Karpas-422 (cell line): ENCODE measurements around the gene EML1. TPM values are rescaled to one million over a fixed set of nuclear protein-coding genes. Genes with fewer than 3 reads are reported as not detected.

Experiments used
- DNase-seq: peaks from one replicate; pipeline ENCODE4 v3.0.0-alpha.2; 2015
- H2AFZ ChIP-seq: fragments of 200-600 bp; sonication (generic); 2 replicates; pipeline ENCODE4 v1.6.1; 2014; ENCODE audit warnings: antibody characterized with exemption, low read length, mixed read lengths
- H3K27ac ChIP-seq: fragments of 200-600 bp; sonication (generic); 2 replicates; pipeline ENCODE4 v1.5.1; 2014; ENCODE audit warnings: mild to moderate bottlenecking, low read length, moderate library complexity
- H3K27me3 ChIP-seq: fragments of 200-600 bp; sonication (generic); 2 replicates; pipeline ENCODE4 v1.6.1; 2014; ENCODE audit warnings: low read length, mixed read lengths
- H3K36me3 ChIP-seq: fragments of 200-600 bp; sonication (generic); 2 replicates; pipeline ENCODE4 v1.6.1; 2014; ENCODE audit warnings: low read length, mixed read lengths; ENCODE audit not compliant: insufficient read depth
- H3K4me1 ChIP-seq: fragments of 200-600 bp; sonication (generic); 2 replicates; pipeline ENCODE4 v1.6.1; 2014; ENCODE audit warnings: mild to moderate bottlenecking, low read length, mixed read lengths
- H3K4me2 ChIP-seq: fragments of 200-600 bp; sonication (generic); 2 replicates; pipeline ENCODE4 v1.6.1; 2014; ENCODE audit warnings: low read length, low read depth, mild to moderate bottlenecking; ENCODE audit not compliant: poor library complexity, severe bottlenecking
- H3K4me3 ChIP-seq: fragments of 200-600 bp; sonication (generic); 2 replicates; pipeline ENCODE4 v1.5.1; 2014; ENCODE audit warnings: mild to moderate bottlenecking, antibody characterized with exemption, low read length, mixed read lengths
- H3K79me2 ChIP-seq: fragments of 200-600 bp; sonication (generic); 2 replicates; pipeline ENCODE4 v1.6.1; 2014; ENCODE audit warnings: mild to moderate bottlenecking, low read length, mixed read lengths
- H3K9ac ChIP-seq: fragments of 200-600 bp; sonication (generic); 2 replicates; pipeline ENCODE4 v1.6.0; 2014; ENCODE audit warnings: low read length
- H3K9me2 ChIP-seq: fragments of 200-600 bp; sonication (generic), shearing (Covaris generic); replicated peaks from 2 replicates; pipeline ENCODE4 v1.6.0; 2014; ENCODE audit warnings: mild to moderate bottlenecking, low read length, moderate library complexity; ENCODE audit not compliant: insufficient read depth
- H3K9me3 ChIP-seq: fragments of 300-700, 200-600 bp; sonication (generic); 2 replicates; pipeline ENCODE4 v1.6.1; 2014; ENCODE audit warnings: low read length, mixed read lengths
- H4K20me1 ChIP-seq: fragments of 200-600 bp; sonication (generic); 2 replicates; pipeline ENCODE4 v1.6.1; 2014; ENCODE audit warnings: mild to moderate bottlenecking, antibody characterized with exemption, low read length, low read depth; ENCODE audit not compliant: insufficient read depth
- total RNA-seq: library from RNA; depleted of rRNA; stranded (reverse); fragments of >200 nt; shearing (Covaris generic); gene quantifications from 2 replicates; pipeline ENCODE4 v1.2.3, GENCODE V29; 2014; ENCODE audit warnings: low replicate concordance; rRNA removed

EML1 gene
- not detected in 2 replicates for total RNA-seq

- no peaks in the 10 kb centered on the region for H3K79me2 ChIP-seq
- DNase-seq: peak; percentile 68
- no peaks in the 10 kb centered on the region for H3K4me1 ChIP-seq
- H2AFZ ChIP-seq: no peak within 1 kb of the TSS
- H3K9me2 ChIP-seq: no peaks in the 10 kb centered on the region
- H3K9ac ChIP-seq: no peak within 1 kb of the TSS
- H3K27me3 ChIP-seq: no peaks in the 10 kb centered on the region; the same call in 1 of the 2 replicates
- H4K20me1 ChIP-seq: no peaks in the 10 kb centered on the region
- no peak within 1 kb of the TSS for H3K27ac ChIP-seq
- no peaks in the 10 kb centered on the region for H3K9me3 ChIP-seq
- H3K4me3 ChIP-seq: no peak within 1 kb of the TSS
- H3K4me2 ChIP-seq: no peak within 1 kb of the TSS
- no peaks in the 10 kb centered on the region for H3K36me3 ChIP-seq
Measured at GRCh38 chr14:99793213-99794150, at the start of gene EML1. EML1 (plus strand) TSS chr14:99793413; CDS start chr14:99793477, 64 bp downstream.

DNA sequence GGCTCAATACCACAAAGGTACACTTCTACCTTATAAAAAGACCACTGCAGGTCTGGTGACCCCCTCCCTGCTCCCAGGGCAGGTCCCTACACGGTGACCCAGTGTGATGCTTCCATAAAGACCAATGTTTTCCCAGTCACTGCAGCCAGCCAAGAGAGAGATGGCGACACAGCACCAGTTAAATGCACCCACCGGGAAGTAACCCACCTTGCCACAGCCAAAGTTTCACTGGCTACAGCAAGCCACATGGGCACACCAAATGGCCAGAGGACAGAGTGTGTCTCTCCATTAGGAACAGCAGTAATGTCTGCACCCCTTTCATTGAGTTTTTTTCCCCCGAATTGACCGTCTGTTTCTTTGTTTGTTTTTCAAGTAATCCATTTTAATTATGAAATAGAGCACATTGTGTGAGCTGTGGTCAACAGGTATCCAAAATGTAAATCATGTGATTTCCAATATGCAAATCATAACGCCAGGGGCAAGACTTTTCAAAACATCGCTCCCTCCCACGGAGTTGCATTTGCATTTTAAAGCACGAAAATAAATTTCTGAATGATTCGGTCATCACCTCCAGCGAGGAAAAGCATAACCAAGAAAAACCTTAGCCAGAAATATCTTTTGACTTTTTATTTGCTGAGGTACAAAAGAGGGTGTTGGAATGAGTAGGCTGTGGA, 48.9 kb upstream of the EML1 start:
- Histone ChIP-seq H3K79me2 (no peaks in the 10 kb centered on the region), H3K27ac (no peak overlapping the region), H3K4me2 (no peak overlapping the region), H3K27me3 (no peaks in the 10 kb centered on the region), H2AFZ (no peak overlapping the region), H3K9me3 (no peaks in the 10 kb centered on the region), H3K36me3 (no peaks in the 10 kb centered on the region), H3K4me3 (no peak overlapping the region), H3K9me2 (no peaks in the 10 kb centered on the region), H3K4me1 (0 out of 2 replicates have a peak, but pooled peaks cover 2% of the 10 kb centered on the region), H3K9ac (no peak overlapping the region), H4K20me1 (no peaks in the 10 kb centered on the region)
- no peak for DNase-seq

DNA sequence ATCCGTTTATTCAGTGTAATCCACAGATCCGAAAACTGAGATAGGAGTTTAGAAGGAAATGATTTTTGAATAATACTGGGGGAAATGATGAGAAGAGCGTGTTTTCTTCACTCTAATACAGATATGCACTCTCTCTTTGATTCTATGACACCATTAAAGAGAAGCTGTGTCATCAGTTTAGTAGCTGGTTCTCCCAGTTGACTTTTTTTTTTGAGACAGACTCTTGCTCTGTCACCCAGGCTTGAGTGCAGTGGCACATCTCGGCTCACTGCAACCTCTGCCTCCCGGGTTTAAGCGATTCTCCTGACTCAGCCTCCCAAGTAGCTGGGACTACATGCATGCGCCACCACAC, 48.4 kb upstream of the EML1 start:
- H3K9me3 ChIP-seq: no peaks in the 10 kb centered on the region
- no peak for DNase-seq
- no peaks in the 10 kb centered on the region for H3K9me2 ChIP-seq
- no peaks in the 10 kb centered on the region for H3K36me3 ChIP-seq
- H3K4me2 ChIP-seq: no peak overlapping the region
- H3K4me3 ChIP-seq: no peak overlapping the region
- H3K27me3 ChIP-seq: no peaks in the 10 kb centered on the region
- no peak overlapping the region for H3K9ac ChIP-seq
- H3K79me2 ChIP-seq: no peaks in the 10 kb centered on the region
- no peak overlapping the region for H2AFZ ChIP-seq
- 0 out of 2 replicates have a peak, but pooled peaks cover 2% of the 10 kb centered on the region for H3K4me1 ChIP-seq
- H3K27ac ChIP-seq: no peak overlapping the region
- no peaks in the 10 kb centered on the region for H4K20me1 ChIP-seq

- Histone ChIP-seq H3K9me3 (no peaks in the 10 kb centered on the region), H3K27me3 (no peaks in the 10 kb centered on the region)
- no peak for DNase-seq
Measured at GRCh38 chr14:99745307-99745951, 47.8 kb upstream of the EML1 start.

GRCh38 chr14:99747167-99747566, 46.0 kb upstream of the EML1 start:
- H2AFZ ChIP-seq: no peak overlapping the region

More at GRCh38 chr14:99745307-99745951, 47.8 kb upstream of the EML1 start:
- H4K20me1 ChIP-seq: no peaks in the 10 kb centered on the region
- H3K36me3 ChIP-seq: no peaks in the 10 kb centered on the region
- no peak overlapping the region for H2AFZ ChIP-seq
- no peak overlapping the region for H3K4me3 ChIP-seq
- no peak overlapping the region for H3K4me2 ChIP-seq
- 0 out of 2 replicates have a peak, but pooled peaks cover 2% of the 10 kb centered on the region for H3K4me1 ChIP-seq
- no peaks in the 10 kb centered on the region for H3K79me2 ChIP-seq
- H3K9me2 ChIP-seq: no peaks in the 10 kb centered on the region
- H3K27ac ChIP-seq: no peak overlapping the region
- no peak overlapping the region for H3K9ac ChIP-seq

DNA sequence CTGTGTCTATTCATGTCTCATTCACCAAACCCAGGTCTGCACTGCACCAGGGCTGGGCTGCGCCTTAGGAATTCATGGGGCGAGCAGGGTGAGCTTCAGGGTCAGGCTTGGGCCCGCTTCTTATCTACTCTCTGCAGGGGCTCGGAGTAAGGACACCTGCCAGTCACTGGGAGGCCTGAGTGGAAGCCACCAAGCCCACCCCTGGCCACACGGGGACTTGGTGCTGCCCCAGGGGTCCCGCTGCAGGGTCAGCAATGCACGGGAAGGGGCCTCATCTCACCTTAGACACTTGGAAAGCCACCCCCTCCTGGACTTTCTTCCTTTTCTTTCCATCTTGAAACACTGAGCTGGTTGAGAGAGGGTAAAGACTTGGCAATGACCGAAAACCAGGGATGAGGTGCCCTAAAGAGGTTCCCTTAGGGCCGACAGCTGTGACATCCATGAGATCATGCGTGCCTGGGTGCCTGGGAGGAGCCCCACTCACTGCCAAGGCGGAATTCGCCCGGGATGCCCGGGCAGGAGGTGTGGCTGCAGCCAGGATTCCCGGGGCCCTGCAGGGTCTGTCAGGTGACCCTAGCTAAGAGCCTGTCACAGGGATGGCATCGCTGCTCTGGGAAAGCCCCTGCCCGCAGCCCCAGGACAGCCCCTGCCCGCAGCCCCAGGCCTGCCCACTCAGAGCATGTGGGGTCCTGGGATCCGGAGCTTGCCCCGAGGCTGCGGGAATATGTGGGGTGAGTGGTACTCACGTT, 45.5 kb upstream of the EML1 start:
- H3K4me1 ChIP-seq: 0 out of 2 replicates have a peak, but pooled peaks cover 2% of the 10 kb centered on the region
- no peak overlapping the region for H2AFZ ChIP-seq
- no peak overlapping the region for H3K4me3 ChIP-seq
- no peaks in the 10 kb centered on the region for H3K9me2 ChIP-seq
- H3K27ac ChIP-seq: no peak overlapping the region
- H3K27me3 ChIP-seq: no peaks in the 10 kb centered on the region
- no peak overlapping the region for H3K9ac ChIP-seq
- H3K9me3 ChIP-seq: no peaks in the 10 kb centered on the region
- no peak for DNase-seq
- H4K20me1 ChIP-seq: no peaks in the 10 kb centered on the region
- no peak overlapping the region for H3K4me2 ChIP-seq
- H3K79me2 ChIP-seq: no peaks in the 10 kb centered on the region
- H3K36me3 ChIP-seq: no peaks in the 10 kb centered on the region

More at GRCh38 chr14:99747167-99747566, 46.0 kb upstream of the EML1 start:
- Histone ChIP-seq H3K9ac (no peak overlapping the region), H3K36me3 (no peaks in the 10 kb centered on the region), H3K4me1 (0 out of 2 replicates have a peak, but pooled peaks cover 2% of the 10 kb centered on the region), H3K4me2 (no peak overlapping the region), H3K9me3 (no peaks in the 10 kb centered on the region), H3K4me3 (no peak overlapping the region), H3K27me3 (no peaks in the 10 kb centered on the region), H4K20me1 (no peaks in the 10 kb centered on the region), H3K27ac (no peak overlapping the region), H3K79me2 (no peaks in the 10 kb centered on the region), H3K9me2 (no peaks in the 10 kb centered on the region)
- no peak for DNase-seq

- Histone ChIP-seq H4K20me1 (no peaks in the 10 kb centered on the region; the same call in 1 of the 2 replicates), H3K4me1 (0 out of 2 replicates have a peak, but pooled peaks cover 2% of the 10 kb centered on the region), H3K4me3 (no peak overlapping the region), H3K79me2 (no peaks in the 10 kb centered on the region), H3K9ac (no peak overlapping the region), H2AFZ (no peak overlapping the region), H3K4me2 (no peak overlapping the region), H3K27ac (no peak overlapping the region), H3K9me2 (no peaks in the 10 kb centered on the region), H3K36me3 (no peaks in the 10 kb centered on the region), H3K9me3 (no peaks in the 10 kb centered on the region), H3K27me3 (no peaks in the 10 kb centered on the region)
- no peak for DNase-seq
Measured at GRCh38 chr14:99748529-99748928, 44.7 kb upstream of the EML1 start.
